Psoas muscle (tissue), 8 donors: ENCODE data around the gene TULP4. TPM values are rescaled to one million over a fixed set of nuclear protein-coding genes. Genes with fewer than 3 reads are reported as not detected.
A peak's percentile ranks its signal among the peaks of the same experiment; 100 is the strongest.

Experiments used
- ATAC-seq, 4 donors: fragments of 200-7000 bp; cut with Tn5 transposase; one replicate each; pipeline ENCODE4 v1.9.1; 2020; ENCODE audit warnings: moderate library complexity in 3 of 4, mild to moderate bottlenecking in 2 of 4
- DNase-seq, 2 donors: peaks; one replicate each; pipeline ENCODE4 v3.0.0-alpha.2; 2020
- H3K27ac ChIP-seq: fragments of 200-600 bp; one replicate; pipeline ENCODE4 v1.8.0; 2022
- H3K27me3 ChIP-seq, 3 donors: fragments of 200-600 bp in 1 of 3; one replicate each; pipeline versions ENCODE4 v1.6.1 to v1.8.0; 2013 to 2022; ENCODE audit warnings: low read length in 2 of 3, mild to moderate bottlenecking in 2 of 3, moderate library complexity in 1 of 3; ENCODE audit not compliant: insufficient read depth in 3 of 3
- H3K36me3 ChIP-seq, 2 donors: fragments of 200-600 bp in 1 of 2; one replicate each; pipeline versions ENCODE4 v1.6.1 to v1.8.0; 2013 to 2022; ENCODE audit warnings: low read depth in 1 of 2, mild to moderate bottlenecking in 1 of 2, moderate library complexity in 1 of 2; ENCODE audit not compliant: insufficient read depth in 1 of 2
- H3K4me1 ChIP-seq: fragments of 200-600 bp; one replicate; pipeline ENCODE4 v1.8.0; 2022
- H3K4me3 ChIP-seq: fragments of 200-600 bp; one replicate; pipeline ENCODE4 v1.8.0; 2022; ENCODE audit warnings: mild to moderate bottlenecking
- H3K9me3 ChIP-seq: fragments of 200-600 bp; one replicate; pipeline ENCODE4 v1.8.0; 2022
- CTCF ChIP-seq: fragments of 200-600 bp; IDR thresholded peaks from one replicate; pipeline ENCODE4 v1.8.0; 2022; ENCODE audit warnings: antibody characterized with exemption
- WGBS, 3 donors: extraction: QIAGEN DNeasy Blood & Tissue Kit; methylation state at CpG; one replicate each; pipeline versions ENCODE4 v1.1.6 to v1.1.7; 2013; 5-methylcytosine and 5-hydroxymethylcytosine counted together
- intact Hi-C, 2 donors: fragments of 100-400 bp; cut with DNase I; formaldehyde crosslinking; loops; one replicate each; pipeline versions ENCODE4 v1.11.0 to v1.14.2; 2022
- polyA plus RNA-seq, 3 donors: library from polyadenylated mRNA; stranded (reverse); fragments of 200-250 nt; gene quantifications; one replicate each; pipeline ENCODE4 v1.2.3, GENCODE V29; 2013
- total RNA-seq, 4 donors: library from RNA; stranded (reverse); fragmentation: NEBNext Ultra II Directional in 2 of 4; extraction: Animal tissue kit (Norgen Biotek cat#: 25700) in 2 of 4; gene quantifications; one replicate each; pipeline versions ENCODE4 v1.2.1 to v1.2.4, GENCODE V29; 2021 to 2023
- donor health status: healthy with polysubstance abuse.
- donor health status: DM: no; HTN: no; CAD: no; lungs with moderate emphysema.
- donor health status: Bipolar disorder and iron deficiency.
- donor health status: healthy.
- donor health status: DM: yes; HTN: yes; CAD: no.
- donor health status: DM: no; HTN: no; CAD: no.
- donor health status: DM: no; HTN: no; CAD: no.
- donor health status: DM: yes; HTN: yes; CAD: no.

TULP4 gene
- total and polyA plus RNA-seq, 7 donors, result 2.2 to 103 (median 63.2) TPM

- no peaks in the 10 kb centered on the region for H3K9me3 ChIP-seq
- ATAC-seq (peak in 1 of 4 donors; percentile 46), DNase-seq (no peak)
- H3K27ac ChIP-seq, result no peak overlapping the region
- WGBS, 3 donors, result 69 to 73% (median 70%) methylated on average over 8 of the region's 8 CpGs
- H3K4me1 ChIP-seq, result peaks cover 14% of the 10 kb centered on the region
- no peak overlapping the region for H3K4me3 ChIP-seq
- peaks cover 0 to 8% of the 10 kb centered on the region in 2 donors for H3K36me3 ChIP-seq
- no peaks in the 10 kb centered on the region for H3K27me3 ChIP-seq
- no peak for TF ChIP-seq CTCF
- intact Hi-C loops, result no loop called here
Measured at GRCh38 chr6:158410784-158411183, 98.5 kb downstream of the TULP4 start.

- H3K9me3 ChIP-seq, result no peaks in the 10 kb centered on the region
- intact Hi-C loops, result no loop called here
- H3K27ac ChIP-seq, result no peak overlapping the region
- no peak for TF ChIP-seq CTCF
- 90 to 91% (median 90%) methylated on average over 4 of the region's 4 CpGs for WGBS, 3 donors
- H3K4me3 ChIP-seq, result no peak overlapping the region
- ATAC-seq (no peak), DNase-seq (no peak)
- H3K36me3 ChIP-seq, result peaks cover 0 to 8% of the 10 kb centered on the region in 2 donors
- peaks cover 10% of the 10 kb centered on the region for H3K4me1 ChIP-seq
- no peaks in the 10 kb centered on the region for H3K27me3 ChIP-seq
Measured at GRCh38 chr6:158411998-158412397, 99.7 kb downstream of the TULP4 start.

- Histone ChIP-seq H3K4me3 (no peak overlapping the region), H3K27me3 (no peaks in the 10 kb centered on the region), H3K36me3 (peaks cover 0 to 8% of the 10 kb centered on the region in 2 donors), H3K27ac (no peak overlapping the region), H3K4me1 (peaks cover 10% of the 10 kb centered on the region), H3K9me3 (no peaks in the 10 kb centered on the region)
- no peak for TF ChIP-seq CTCF
- DNase-seq (no peak), ATAC-seq (no peak)
- intact Hi-C loops, result no loop called here
- WGBS, 3 donors, result 94 to 98% (median 96%) methylated on average over 16 of the region's 16 CpGs
Measured at GRCh38 chr6:158413028-158413427, 100.8 kb downstream of the TULP4 start.

- no peak overlapping the region for H3K4me3 ChIP-seq
- no peak overlapping the region for H3K27ac ChIP-seq
- peaks cover 0 to 8% of the 10 kb centered on the region in 2 donors for H3K36me3 ChIP-seq
- H3K9me3 ChIP-seq, result no peaks in the 10 kb centered on the region
- no peak for TF ChIP-seq CTCF
- no peak for DNase-seq
- intact Hi-C loops, result no loop called here
- WGBS, 3 donors, result 92 to 98% (median 96%) methylated on average over 5 of the region's 5 CpGs
- H3K4me1 ChIP-seq, result peaks cover 10% of the 10 kb centered on the region
- no peaks in the 10 kb centered on the region for H3K27me3 ChIP-seq
- no peak for ATAC-seq
Measured at GRCh38 chr6:158413814-158414565, 101.7 kb downstream of the TULP4 start.

GRCh38 chr6:158414851-158415262 lies 102.6 kb downstream of the TULP4 start:
- H3K9me3 ChIP-seq, result peaks cover 5% of the 10 kb centered on the region
- peak; percentile 72 to 85 (median 80) for ATAC-seq
- no peak for DNase-seq
- no peak overlapping the region for H3K4me3 ChIP-seq
- no peaks in the 10 kb centered on the region for H3K27me3 ChIP-seq
- H3K4me1 ChIP-seq, result peaks cover 3% of the 10 kb centered on the region
- TF ChIP-seq CTCF, result no peak
- peak overlapping the region; percentile 11 for H3K27ac ChIP-seq
- intact Hi-C loops, result no loop called here
- 43 to 72% (median 64%) methylated on average over 5 of the region's 5 CpGs for WGBS, 3 donors
- H3K36me3 ChIP-seq, result peaks cover 0 to 8% of the 10 kb centered on the region in 2 donors
